HUES6 (cell line): ENCODE results near the gene CRYGS.
"Not testable (repeated sequence)": the region's sequence is repeated elsewhere in the genome, so short reads cannot be mapped to it uniquely, and the experiment has no call there.

Experiments
- H3K27ac ChIP-seq: 2 replicates; pipeline ENCODE4 v1.7.0; 2013; ENCODE audit warnings: low read depth, mild to moderate bottlenecking, low read length, inconsistent platforms
- H3K27me3 ChIP-seq: 2 replicates; pipeline ENCODE4 v1.6.1; 2013; ENCODE audit warnings: low read length; ENCODE audit not compliant: control insufficient read depth, insufficient read depth
- H3K36me3 ChIP-seq: 2 replicates; pipeline ENCODE4 v1.6.1; 2013; ENCODE audit warnings: low read length; ENCODE audit not compliant: control insufficient read depth, insufficient read depth
- H3K4me1 ChIP-seq: 2 replicates; pipeline ENCODE4 v1.6.1; 2013; ENCODE audit warnings: low read length; ENCODE audit not compliant: control insufficient read depth, insufficient read depth
- H3K4me3 ChIP-seq: 2 replicates; pipeline ENCODE4 v1.5.1; 2013; ENCODE audit warnings: low read depth, low read length
- H3K9ac ChIP-seq: one replicate; pipeline ENCODE4 v1.6.1; 2013; ENCODE audit warnings: mild to moderate bottlenecking, low read length
- H3K9me3 ChIP-seq: 2 replicates; pipeline ENCODE4 v1.6.1; 2013; ENCODE audit warnings: low read depth, low read length; ENCODE audit not compliant: control insufficient read depth, insufficient read depth

CRYGS gene

GRCh38 chr3:186506857-186507256, 37.3 kb downstream of the CRYGS start:
- H3K27me3 ChIP-seq, result no peaks in the 10 kb centered on the region
- no peaks in the 10 kb centered on the region for H3K9me3 ChIP-seq
- no peaks in the 10 kb centered on the region for H3K36me3 ChIP-seq
- no peak overlapping the region for H3K27ac ChIP-seq
- peaks cover 11% of the 10 kb centered on the region; the same call in 1 of the 2 replicates for H3K4me1 ChIP-seq
- no peak overlapping the region for H3K4me3 ChIP-seq
- H3K9ac ChIP-seq, result no peak overlapping the region

GRCh38 chr3:186506191-186506739, 37.9 kb downstream of the CRYGS start:
- Histone ChIP-seq H3K4me1 (peaks cover 11% of the 10 kb centered on the region; the same call in 1 of the 2 replicates), H3K9me3 (no peaks in the 10 kb centered on the region), H3K4me3 (no peak overlapping the region), H3K36me3 (no peaks in the 10 kb centered on the region), H3K9ac (no peak overlapping the region), H3K27me3 (no peaks in the 10 kb centered on the region), H3K27ac (no peak overlapping the region)

GRCh38 chr3:186502966-186503712, 41.0 kb downstream of the CRYGS start:
- Histone ChIP-seq H3K9ac (no peak overlapping the region), H3K4me1 (peaks cover 8% of the 10 kb centered on the region; the same call in 1 of the 2 replicates), H3K4me3 (no peak overlapping the region), H3K27me3 (no peaks in the 10 kb centered on the region), H3K9me3 (no peaks in the 10 kb centered on the region), H3K27ac (no peak overlapping the region), H3K36me3 (no peaks in the 10 kb centered on the region)

GRCh38 chr3:186502138-186502948, 41.8 kb downstream of the CRYGS start:
- H3K27ac ChIP-seq, result no peak overlapping the region
- no peaks in the 10 kb centered on the region for H3K9me3 ChIP-seq
- no peak overlapping the region for H3K9ac ChIP-seq
- peaks cover 8% of the 10 kb centered on the region; the same call in 1 of the 2 replicates for H3K4me1 ChIP-seq
- H3K4me3 ChIP-seq, result no peak overlapping the region
- no peaks in the 10 kb centered on the region for H3K36me3 ChIP-seq
- H3K27me3 ChIP-seq, result no peaks in the 10 kb centered on the region

GRCh38 chr3:186499949-186500348, 44.2 kb downstream of the CRYGS start:
- not testable (repeated sequence) for H3K27me3 ChIP-seq, H3K27ac ChIP-seq, H3K36me3 ChIP-seq, H3K4me1 ChIP-seq, H3K9ac ChIP-seq, H3K4me3 ChIP-seq, H3K9me3 ChIP-seq

- H3K4me1 ChIP-seq, H3K27ac ChIP-seq, H3K36me3 ChIP-seq, H3K27me3 ChIP-seq, H3K4me3 ChIP-seq, H3K9me3 ChIP-seq, H3K9ac ChIP-seq: not testable (repeated sequence)
Measured at GRCh38 chr3:186498022-186498421, 46.2 kb downstream of the CRYGS start.

- Histone ChIP-seq H3K4me1 (peaks cover 2% of the 10 kb centered on the region; the same call in 1 of the 2 replicates), H3K9me3 (no peaks in the 10 kb centered on the region), H3K4me3 (no peak overlapping the region), H3K27ac (no peak overlapping the region), H3K9ac (no peak overlapping the region), H3K36me3 (no peaks in the 10 kb centered on the region), H3K27me3 (no peaks in the 10 kb centered on the region)
Measured at GRCh38 chr3:186497608-186498007, 46.6 kb downstream of the CRYGS start.

- Histone ChIP-seq H3K36me3 (no peaks in the 10 kb centered on the region), H3K4me1 (no peaks in the 10 kb centered on the region), H3K9me3 (no peaks in the 10 kb centered on the region), H3K9ac (no peak overlapping the region), H3K4me3 (no peak overlapping the region), H3K27me3 (no peaks in the 10 kb centered on the region), H3K27ac (no peak overlapping the region)
Measured at GRCh38 chr3:186496635-186497034, 47.5 kb downstream of the CRYGS start.

GRCh38 chr3:186496016-186496415, 48.2 kb downstream of the CRYGS start:
- Histone ChIP-seq H3K36me3 (no peaks in the 10 kb centered on the region), H3K9me3 (no peaks in the 10 kb centered on the region), H3K27me3 (no peaks in the 10 kb centered on the region), H3K9ac (no peak overlapping the region), H3K4me1 (no peaks in the 10 kb centered on the region), H3K4me3 (no peak overlapping the region), H3K27ac (no peak overlapping the region)

GRCh38 chr3:186493525-186494255, 50.5 kb downstream of the CRYGS start:
- H3K27ac ChIP-seq, result no peak overlapping the region
- no peaks in the 10 kb centered on the region for H3K27me3 ChIP-seq
- no peak overlapping the region for H3K9ac ChIP-seq
- H3K36me3 ChIP-seq, result no peaks in the 10 kb centered on the region
- no peak overlapping the region for H3K4me3 ChIP-seq
- H3K9me3 ChIP-seq, result no peaks in the 10 kb centered on the region
- H3K4me1 ChIP-seq, result no peaks in the 10 kb centered on the region
